Astrocyte (in vitro differentiated cells and primary cell): ENCODE results near the gene GNG2. TPM values are rescaled to one million over a fixed set of nuclear protein-coding genes. Genes with fewer than 3 reads are reported as not detected.

Experiments
- DNase-seq: peaks from one replicate; pipeline ENCODE4 v3.0.0-alpha.2; 2010; ENCODE audit warnings: low read depth
- FAIRE-seq: peaks from 2 replicates; lab custom pipeline; 2011; peaks lifted over from hg19 to GRCh38; lab: Jason Lieb, UNC
- H2AFZ ChIP-seq: 2 replicates; pipeline ENCODE4 v1.6.0; 2012; ENCODE audit warnings: low read depth, low read length, inconsistent platforms
- H3K27ac ChIP-seq: 2 replicates; pipeline ENCODE4 v1.5.1; 2011; ENCODE audit warnings: low read depth, low read length, inconsistent platforms
- H3K27me3 ChIP-seq: 2 replicates; pipeline ENCODE4 v1.6.0; 2011; ENCODE audit warnings: low read length, inconsistent platforms; ENCODE audit not compliant: insufficient read depth
- H3K36me3 ChIP-seq: 2 replicates; pipeline ENCODE4 v1.5.1; 2011; ENCODE audit warnings: low read length, inconsistent platforms; ENCODE audit not compliant: insufficient read depth
- H3K4me1 ChIP-seq: 2 replicates; pipeline ENCODE4 v1.5.1; 2011; ENCODE audit warnings: low read length, inconsistent platforms; ENCODE audit not compliant: insufficient read depth
- H3K4me2 ChIP-seq: 2 replicates; pipeline ENCODE4 v1.6.0; 2012; ENCODE audit warnings: low read length, inconsistent platforms
- H3K4me3 ChIP-seq: 2 replicates; pipeline ENCODE4 v1.5.1; 2011; ENCODE audit warnings: low read depth, mild to moderate bottlenecking, low read length, inconsistent platforms; ENCODE audit not compliant: insufficient read depth
- H3K79me2 ChIP-seq: 2 replicates; pipeline ENCODE4 v1.6.0; 2012; ENCODE audit warnings: mild to moderate bottlenecking, low read length, inconsistent platforms; ENCODE audit not compliant: insufficient read depth
- H3K9ac ChIP-seq: 2 replicates; pipeline ENCODE4 v1.6.0; 2012; ENCODE audit warnings: mild to moderate bottlenecking, low read length, inconsistent platforms
- H3K9me3 ChIP-seq: 2 replicates; pipeline ENCODE4 v1.5.1; 2012; ENCODE audit warnings: low read depth, mild to moderate bottlenecking, low read length, inconsistent platforms; ENCODE audit not compliant: insufficient read depth
- H4K20me1 ChIP-seq: 2 replicates; pipeline ENCODE4 v1.6.0; 2012; ENCODE audit warnings: low read length, inconsistent platforms; ENCODE audit not compliant: insufficient read depth
- H3K27ac Mint-ChIP-seq: one replicate; pipeline ENCODE4 v1.8.0; 2021; ENCODE audit warnings: mild to moderate bottlenecking, mixed read lengths; ENCODE audit not compliant: unreplicated experiment
- H3K27me3 Mint-ChIP-seq: one replicate; pipeline ENCODE4 v1.8.0; 2021; ENCODE audit warnings: low read depth, mixed read lengths; ENCODE audit not compliant: unreplicated experiment
- H3K36me3 Mint-ChIP-seq: one replicate; pipeline ENCODE4 v1.8.0; 2021; ENCODE audit warnings: low read depth, mixed read lengths; ENCODE audit not compliant: unreplicated experiment
- H3K4me1 Mint-ChIP-seq: one replicate; pipeline ENCODE4 v1.8.0; 2021; ENCODE audit warnings: low read depth, mixed read lengths; ENCODE audit not compliant: unreplicated experiment
- H3K4me3 Mint-ChIP-seq: one replicate; pipeline ENCODE4 v1.8.0; 2021; ENCODE audit warnings: mild to moderate bottlenecking, moderate library complexity, mixed read lengths; ENCODE audit not compliant: unreplicated experiment
- H3K9me3 Mint-ChIP-seq: one replicate; pipeline ENCODE4 v1.8.0; 2021; ENCODE audit warnings: mild to moderate bottlenecking, mixed read lengths; ENCODE audit not compliant: unreplicated experiment
- EZH2 ChIP-seq: IDR thresholded peaks from 2 replicates; pipeline ENCODE4 v1.6.1; 2012; ENCODE audit warnings: mild to moderate bottlenecking, low read length, inconsistent platforms; ENCODE audit not compliant: insufficient read depth
- total RNA-seq: library from RNA; stranded (reverse); gene quantifications from 2 replicates; pipeline ENCODE4 v1.2.1, GENCODE V29; 2021
- TF ChIP-seq, protein P1 (sequence below): IDR thresholded peaks from 2 replicates; pipeline ENCODE4 v1.5.1; 2011; ENCODE audit warnings: low read depth, mild to moderate bottlenecking, inconsistent platforms, low read length, moderate library complexity; ENCODE audit not compliant: insufficient read depth

GNG2 gene
- total RNA-seq, 1 donor from 2014 or later = 7.3 TPM

DNA sequence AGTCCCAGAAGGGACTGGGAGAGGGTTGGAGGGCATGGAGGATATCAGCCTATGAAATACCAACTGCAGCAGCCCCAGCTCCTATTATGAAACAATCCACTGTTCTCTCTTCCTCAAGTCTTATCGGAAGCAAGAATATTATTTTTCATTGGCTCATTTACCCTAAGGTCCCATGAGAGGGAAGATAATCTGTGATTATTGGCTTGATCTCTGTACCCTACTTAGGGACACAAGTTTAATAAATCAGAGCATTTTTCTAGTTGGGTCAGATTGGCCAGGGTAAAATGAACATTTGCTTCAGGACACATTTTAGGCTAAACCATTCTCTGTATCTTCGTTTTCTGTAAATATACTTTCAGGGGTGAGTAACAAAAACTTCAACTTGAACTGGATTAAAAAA, 43.1 kb upstream of the GNG2 start:
- Histone ChIP-seq H4K20me1 (no peaks in the 10 kb centered on the region), H3K27ac (no peak overlapping the region), H3K4me3 (no peak overlapping the region), H3K9ac (no peak overlapping the region), H3K79me2 (no peaks in the 10 kb centered on the region), H3K4me1 (no peaks in the 10 kb centered on the region), H3K9me3 (no peaks in the 10 kb centered on the region), H2AFZ (no peak overlapping the region), H3K36me3 (no peaks in the 10 kb centered on the region), H3K4me2 (no peak overlapping the region), H3K27me3 (no peaks in the 10 kb centered on the region)
- peaks cover 3% of the 10 kb centered on the region for H3K4me1 Mint-ChIP-seq
- H3K27me3 Mint-ChIP-seq = no peaks in the 10 kb centered on the region
- FAIRE-seq = no peak
- no peak overlapping the region for H3K27ac Mint-ChIP-seq
- no peaks in the 10 kb centered on the region for H3K36me3 Mint-ChIP-seq
- no peaks in the 10 kb centered on the region for H3K9me3 Mint-ChIP-seq
- H3K4me3 Mint-ChIP-seq = no peak overlapping the region
- DNase-seq = no peak
- no peak for TF ChIP-seq EZH2
- TF ChIP-seq, protein P1, sequence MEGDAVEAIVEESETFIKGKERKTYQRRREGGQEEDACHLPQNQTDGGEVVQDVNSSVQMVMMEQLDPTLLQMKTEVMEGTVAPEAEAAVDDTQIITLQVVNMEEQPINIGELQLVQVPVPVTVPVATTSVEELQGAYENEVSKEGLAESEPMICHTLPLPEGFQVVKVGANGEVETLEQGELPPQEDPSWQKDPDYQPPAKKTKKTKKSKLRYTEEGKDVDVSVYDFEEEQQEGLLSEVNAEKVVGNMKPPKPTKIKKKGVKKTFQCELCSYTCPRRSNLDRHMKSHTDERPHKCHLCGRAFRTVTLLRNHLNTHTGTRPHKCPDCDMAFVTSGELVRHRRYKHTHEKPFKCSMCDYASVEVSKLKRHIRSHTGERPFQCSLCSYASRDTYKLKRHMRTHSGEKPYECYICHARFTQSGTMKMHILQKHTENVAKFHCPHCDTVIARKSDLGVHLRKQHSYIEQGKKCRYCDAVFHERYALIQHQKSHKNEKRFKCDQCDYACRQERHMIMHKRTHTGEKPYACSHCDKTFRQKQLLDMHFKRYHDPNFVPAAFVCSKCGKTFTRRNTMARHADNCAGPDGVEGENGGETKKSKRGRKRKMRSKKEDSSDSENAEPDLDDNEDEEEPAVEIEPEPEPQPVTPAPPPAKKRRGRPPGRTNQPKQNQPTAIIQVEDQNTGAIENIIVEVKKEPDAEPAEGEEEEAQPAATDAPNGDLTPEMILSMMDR = no peak

DNA sequence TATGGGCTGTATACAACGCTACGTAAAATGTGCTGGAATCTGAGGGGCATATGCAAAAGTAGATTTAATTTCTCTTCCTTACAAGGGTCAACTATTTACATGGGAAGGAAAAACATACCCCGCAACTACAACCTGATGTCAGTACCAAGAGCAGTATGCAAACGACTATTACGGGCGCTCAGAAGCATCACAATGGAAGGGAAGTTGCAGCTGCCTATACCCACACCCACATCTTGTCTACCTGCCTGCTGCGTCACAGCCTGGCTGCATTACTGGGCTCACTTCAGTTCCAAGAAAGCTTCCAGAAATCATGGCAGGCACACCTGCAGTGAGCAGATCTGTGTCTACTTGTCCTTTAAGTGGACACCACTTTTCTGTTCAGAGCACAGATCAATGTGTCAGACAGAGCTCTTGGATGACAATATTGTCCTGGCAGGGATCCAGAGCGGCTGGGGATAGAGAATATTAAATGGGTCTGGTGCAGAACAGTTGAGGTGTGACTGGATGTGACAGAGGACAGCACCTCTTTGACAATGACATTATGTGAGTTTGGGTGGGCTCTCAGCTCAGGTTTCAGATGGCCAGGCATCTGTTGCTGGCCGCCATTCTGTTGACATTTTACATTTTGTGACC, 41.5 kb upstream of the GNG2 start:
- no peak for FAIRE-seq
- no peak overlapping the region for H3K4me2 ChIP-seq
- no peaks in the 10 kb centered on the region for H3K4me1 Mint-ChIP-seq
- no peaks in the 10 kb centered on the region for H3K27me3 ChIP-seq
- H3K27ac ChIP-seq = no peak overlapping the region
- H3K4me3 ChIP-seq = no peak overlapping the region
- H3K27ac Mint-ChIP-seq = no peak overlapping the region
- no peaks in the 10 kb centered on the region for H3K9me3 Mint-ChIP-seq
- H3K4me3 Mint-ChIP-seq = no peak overlapping the region
- H3K36me3 Mint-ChIP-seq = no peaks in the 10 kb centered on the region
- no peak overlapping the region for H3K9ac ChIP-seq
- DNase-seq = no peak
- H2AFZ ChIP-seq = no peak overlapping the region
- H3K27me3 Mint-ChIP-seq = no peaks in the 10 kb centered on the region
- TF ChIP-seq, protein P1 = no peak
- no peak for TF ChIP-seq EZH2
- H4K20me1 ChIP-seq = no peaks in the 10 kb centered on the region
- no peaks in the 10 kb centered on the region for H3K79me2 ChIP-seq
- H3K4me1 ChIP-seq = no peaks in the 10 kb centered on the region
- no peaks in the 10 kb centered on the region for H3K36me3 ChIP-seq
- H3K9me3 ChIP-seq = no peaks in the 10 kb centered on the region

DNA sequence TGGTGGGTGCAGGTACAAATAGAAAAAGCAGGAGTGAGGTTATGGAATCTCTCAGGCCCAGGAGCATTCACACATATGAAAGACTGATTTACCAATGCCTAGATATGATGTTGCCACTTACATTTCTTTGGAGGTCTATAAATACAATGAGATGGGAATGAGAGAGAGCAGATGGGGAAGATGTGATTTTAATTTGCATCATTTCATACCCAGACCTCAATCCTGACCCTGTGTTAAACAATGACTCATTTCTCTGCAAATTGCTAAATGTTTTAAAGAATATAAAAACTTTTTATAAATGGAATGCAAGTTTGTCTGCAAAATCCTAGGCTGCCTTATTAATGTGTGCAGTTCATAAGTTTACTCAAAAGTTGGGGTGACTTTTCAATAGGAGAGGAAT, 38.6 kb upstream of the GNG2 start:
- Mint-ChIP-seq H3K9me3 (no peaks in the 10 kb centered on the region), H3K4me3 (no peak overlapping the region), H3K4me1 (no peaks in the 10 kb centered on the region), H3K27me3 (no peaks in the 10 kb centered on the region), H3K36me3 (no peaks in the 10 kb centered on the region), H3K27ac (no peak overlapping the region)
- DNase-seq (no peak), FAIRE-seq (no peak)
- H3K27me3 ChIP-seq = no peaks in the 10 kb centered on the region
- H3K27ac ChIP-seq = no peak overlapping the region
- no peaks in the 10 kb centered on the region for H4K20me1 ChIP-seq
- no peak overlapping the region for H3K4me3 ChIP-seq
- no peak for TF ChIP-seq EZH2
- H3K9ac ChIP-seq = no peak overlapping the region
- H3K4me1 ChIP-seq = no peaks in the 10 kb centered on the region
- no peaks in the 10 kb centered on the region for H3K36me3 ChIP-seq
- no peak overlapping the region for H3K4me2 ChIP-seq
- no peak overlapping the region for H2AFZ ChIP-seq
- H3K9me3 ChIP-seq = no peaks in the 10 kb centered on the region
- no peaks in the 10 kb centered on the region for H3K79me2 ChIP-seq
